HepG2 (cell line): Measurements from ENCODE around the gene STK39. TPM values are rescaled to one million over a fixed set of nuclear protein-coding genes. Genes with fewer than 3 reads are reported as not detected.

Source experiments
- AKAP8 ChIP-seq: sonication (generic); formaldehyde crosslinking; IDR thresholded peaks from 2 replicates; pipeline ENCODE4 v1.5.1; 2020; ENCODE audit warnings: mild to moderate bottlenecking, missing genetic modification reagents
- ATF4 ChIP-seq, 2 experiments: fragments of 450-650 bp in 1 of 2; sonication (generic) in 1 of 2; formaldehyde crosslinking; IDR thresholded peaks; 2 replicates each; pipeline versions ENCODE4 v1.5.0 to v1.8.0; 2020 to 2022; ENCODE audit warnings: mild to moderate bottlenecking in 1 of 2, missing genetic modification reagents in 1 of 2
- ATF7 ChIP-seq, 2 experiments: fragments of 450-650 bp in 1 of 2; sonication (generic) in 1 of 2; formaldehyde crosslinking in 1 of 2; IDR thresholded peaks; 2 replicates each; pipeline versions ENCODE4 v1.4.0 to v1.6.1; 2016 to 2020; ENCODE audit warnings: antibody characterized with exemption in 1 of 2, mild to moderate bottlenecking in 1 of 2, missing genetic modification reagents in 1 of 2
- CHCHD3 ChIP-seq: sonication (generic); formaldehyde crosslinking; IDR thresholded peaks from 2 replicates; pipeline ENCODE4 v1.8.0; 2022; ENCODE audit warnings: mild to moderate bottlenecking, missing genetic modification reagents, moderate library complexity
- ELF3 ChIP-seq: IDR thresholded peaks from 2 replicates; pipeline ENCODE4 v1.6.1; 2016; ENCODE audit warnings: missing genetic modification reagents, missing compliant biosample characterization
- IRX3 ChIP-seq: sonication (generic); formaldehyde crosslinking; IDR thresholded peaks from 2 replicates; pipeline ENCODE4 v1.8.1; 2023; ENCODE audit warnings: mild to moderate bottlenecking, low read depth, missing genetic modification reagents, borderline replicate concordance
- MXD1 ChIP-seq: sonication (generic); formaldehyde crosslinking; IDR thresholded peaks from 2 replicates; pipeline ENCODE4 v1.4.0; 2020; ENCODE audit warnings: mild to moderate bottlenecking, missing genetic modification reagents
- MYNN ChIP-seq: sonication (generic); formaldehyde crosslinking; IDR thresholded peaks from 2 replicates; pipeline ENCODE4 v1.4.0; 2020; ENCODE audit warnings: mild to moderate bottlenecking, low read depth, missing genetic modification reagents
- NR1H2 ChIP-seq: sonication (generic); formaldehyde crosslinking; IDR thresholded peaks from 2 replicates; pipeline ENCODE4 v1.8.1; 2022; ENCODE audit warnings: low read depth, missing genetic modification reagents, borderline replicate concordance
- POLR2AphosphoS5 ChIP-seq: IDR thresholded peaks from 2 replicates; pipeline ENCODE4 v1.6.1; 2012; ENCODE audit warnings: low read depth, low read length
- PRPF4 ChIP-seq: fragments of 200-400 bp; formaldehyde crosslinking; IDR thresholded peaks from 2 replicates; pipeline ENCODE4 v1.6.1; 2016; ENCODE audit warnings: low read length, low read depth; ENCODE audit not compliant: poor library complexity, severe bottlenecking
- SIN3A ChIP-seq: IDR thresholded peaks from 2 replicates; pipeline ENCODE4 v1.6.1; 2011; ENCODE audit warnings: low read depth, mild to moderate bottlenecking, control low read depth, low read length, borderline replicate concordance
- TBP ChIP-seq: sonication (generic); formaldehyde crosslinking; IDR thresholded peaks from 2 replicates; pipeline ENCODE4 v1.5.0; 2020; ENCODE audit warnings: missing genetic modification reagents
- TBX2 ChIP-seq: sonication (generic); formaldehyde crosslinking; IDR thresholded peaks from 2 replicates; pipeline ENCODE4 v1.5.0; 2020; ENCODE audit warnings: missing genetic modification reagents, mild to moderate bottlenecking, borderline replicate concordance
- TOPORS ChIP-seq: sonication (generic); formaldehyde crosslinking; IDR thresholded peaks from 2 replicates; pipeline ENCODE4 v1.8.0; 2023; ENCODE audit warnings: mild to moderate bottlenecking, missing genetic modification reagents
- TP53 ChIP-seq: sonication (generic); formaldehyde crosslinking; conservative IDR thresholded peaks from 2 replicates; pipeline ENCODE4 v1.4.0; 2020; ENCODE audit warnings: missing genetic modification reagents
- TSC22D2 ChIP-seq: sonication (generic); formaldehyde crosslinking; IDR thresholded peaks from 2 replicates; pipeline ENCODE4 v1.5.1; 2020; ENCODE audit warnings: missing genetic modification reagents, mild to moderate bottlenecking, borderline replicate concordance
- ZBTB38 ChIP-seq: sonication (generic); formaldehyde crosslinking; IDR thresholded peaks from 2 replicates; pipeline ENCODE4 v1.5.1; 2020; ENCODE audit warnings: mild to moderate bottlenecking, missing genetic modification reagents
- ZKSCAN5 ChIP-seq: sonication (generic); formaldehyde crosslinking; IDR thresholded peaks from 2 replicates; pipeline ENCODE4 v1.5.1; 2020; ENCODE audit warnings: mild to moderate bottlenecking, missing genetic modification reagents
- ZNF432 ChIP-seq: sonication (generic); formaldehyde crosslinking; IDR thresholded peaks from 2 replicates; pipeline ENCODE4 v1.5.0; 2020; ENCODE audit warnings: missing genetic modification reagents, mild to moderate bottlenecking, borderline replicate concordance
- ZNF549 ChIP-seq: sonication (generic); formaldehyde crosslinking; IDR thresholded peaks from 2 replicates; pipeline ENCODE4 v1.5.0; 2020; ENCODE audit warnings: missing genetic modification reagents
- ZNF788 ChIP-seq: sonication (generic); formaldehyde crosslinking; IDR thresholded peaks from 2 replicates; pipeline ENCODE4 v1.5.0; 2020; ENCODE audit warnings: mild to moderate bottlenecking, missing genetic modification reagents, borderline replicate concordance
- ZNF790 ChIP-seq: sonication (generic); formaldehyde crosslinking; IDR thresholded peaks from 2 replicates; pipeline ENCODE4 v1.8.0; 2022; ENCODE audit warnings: missing genetic modification reagents, mild to moderate bottlenecking, borderline replicate concordance
- polyA plus RNA-seq, 8 experiments: library from polyadenylated mRNA; depleted of rRNA in 3 of 8; stranded (reverse) in 7 of 8; unstranded in 1 of 8; fragments of >200 nt; fragmentation: Illumina TruSeq in 4 of 8; extraction: Trizol in 4 of 8; gene quantifications; 2 replicates each; pipeline versions ENCODE4 v1.2.1 to v1.2.3, GENCODE V29; 2011 to 2016; ENCODE audit warnings: low read depth in 4 of 8, missing spikeins in 1 of 8, mixed read lengths in 1 of 8; ENCODE audit not compliant: insufficient read depth in 1 of 8
- total RNA-seq, 5 experiments: library from RNA; depleted of rRNA; stranded (reverse); fragments of >200 nt; fragmentation: Illumina TruSeq; extraction: Trizol; gene quantifications; 2 replicates each; pipeline ENCODE4 v1.2.3, GENCODE V29; 2016; ENCODE audit warnings: low read depth in 1 of 5
- TF ChIP-seq, protein P1 (sequence below): sonication (generic); formaldehyde crosslinking; IDR thresholded peaks from 2 replicates; pipeline ENCODE4 v1.4.0; 2020; ENCODE audit warnings: mild to moderate bottlenecking, missing genetic modification reagents
- TF ChIP-seq, protein P2 (sequence below): sonication (generic); formaldehyde crosslinking; IDR thresholded peaks from 2 replicates; pipeline ENCODE4 v1.4.0; 2020; ENCODE audit warnings: missing genetic modification reagents, mild to moderate bottlenecking, borderline replicate concordance

The STK39 gene
- total and polyA plus RNA-seq, 2 of the 13 experiments (the other 11 are each of a cell fraction or from before 2014, with no cell fraction given): 27.3 to 38.4 TPM

DNA sequence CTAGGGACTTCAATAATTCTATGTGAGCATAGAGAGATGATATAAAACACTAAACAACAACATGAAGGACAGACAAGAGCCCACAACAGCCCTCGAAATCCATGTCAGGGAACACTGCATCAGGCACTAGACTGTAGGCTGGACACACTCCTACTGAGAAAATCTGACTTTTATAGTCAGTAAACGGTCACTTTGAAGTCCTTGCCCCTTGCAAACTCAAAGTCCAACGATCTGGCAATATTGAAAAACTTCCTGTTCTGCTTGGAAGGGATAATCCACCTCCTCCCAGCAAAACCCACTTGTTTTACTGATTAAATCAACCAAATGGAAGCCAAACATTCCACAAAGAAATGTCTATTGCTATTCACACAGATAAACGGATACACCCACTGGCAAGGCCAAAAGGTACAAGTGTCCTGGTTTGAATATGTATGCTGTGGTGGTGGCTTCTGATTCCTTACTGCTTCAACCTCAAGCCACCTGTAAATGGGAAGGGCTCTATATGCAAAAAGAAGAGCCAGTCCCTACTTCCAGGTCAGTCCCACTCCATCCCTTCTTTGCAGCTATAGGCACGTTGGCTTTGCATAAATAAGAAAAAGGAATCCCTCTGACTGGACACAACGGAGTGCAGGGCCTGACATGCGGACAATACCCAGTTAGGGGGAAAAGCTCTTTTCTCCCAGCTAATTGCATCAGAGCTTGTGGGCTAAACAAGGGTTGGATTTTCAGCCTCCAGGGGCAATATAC, 56.6 kb downstream of the STK39 start (continued):
- no peak for TF ChIP-seq TOPORS (CRISPR knock-in tag)
- peak; percentile 98 for TF ChIP-seq ELF3 (CRISPR knock-in tag)
- no peak for TF ChIP-seq TP53 (CRISPR knock-in tag)
- no peak for TF ChIP-seq TSC22D2 (CRISPR knock-in tag)
- TF ChIP-seq ZBTB38 (CRISPR knock-in tag): no peak; the same call in 1 of the 2 replicates
- TF ChIP-seq NR1H2 (CRISPR knock-in tag): no peak
- TF ChIP-seq ZNF549 (CRISPR knock-in tag): no peak
- TF ChIP-seq, protein P1, sequence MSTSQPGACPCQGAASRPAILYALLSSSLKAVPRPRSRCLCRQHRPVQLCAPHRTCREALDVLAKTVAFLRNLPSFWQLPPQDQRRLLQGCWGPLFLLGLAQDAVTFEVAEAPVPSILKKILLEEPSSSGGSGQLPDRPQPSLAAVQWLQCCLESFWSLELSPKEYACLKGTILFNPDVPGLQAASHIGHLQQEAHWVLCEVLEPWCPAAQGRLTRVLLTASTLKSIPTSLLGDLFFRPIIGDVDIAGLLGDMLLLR (CRISPR knock-in tag): no peak
- TF ChIP-seq POLR2AphosphoS5: peak; percentile 64
- no peak for TF ChIP-seq AKAP8 (CRISPR knock-in tag)
- TF ChIP-seq ATF7 (IDR thresholded peaks at IDR 0.05): no peak
- TF ChIP-seq ATF7 (CRISPR knock-in tag; IDR thresholded peaks at IDR 0.05): no peak; the same call in 1 of the 2 replicates
- TF ChIP-seq TBX2 (CRISPR knock-in tag): peak; percentile 97
- TF ChIP-seq MXD1 (CRISPR knock-in tag): no peak
- TF ChIP-seq, protein P2, sequence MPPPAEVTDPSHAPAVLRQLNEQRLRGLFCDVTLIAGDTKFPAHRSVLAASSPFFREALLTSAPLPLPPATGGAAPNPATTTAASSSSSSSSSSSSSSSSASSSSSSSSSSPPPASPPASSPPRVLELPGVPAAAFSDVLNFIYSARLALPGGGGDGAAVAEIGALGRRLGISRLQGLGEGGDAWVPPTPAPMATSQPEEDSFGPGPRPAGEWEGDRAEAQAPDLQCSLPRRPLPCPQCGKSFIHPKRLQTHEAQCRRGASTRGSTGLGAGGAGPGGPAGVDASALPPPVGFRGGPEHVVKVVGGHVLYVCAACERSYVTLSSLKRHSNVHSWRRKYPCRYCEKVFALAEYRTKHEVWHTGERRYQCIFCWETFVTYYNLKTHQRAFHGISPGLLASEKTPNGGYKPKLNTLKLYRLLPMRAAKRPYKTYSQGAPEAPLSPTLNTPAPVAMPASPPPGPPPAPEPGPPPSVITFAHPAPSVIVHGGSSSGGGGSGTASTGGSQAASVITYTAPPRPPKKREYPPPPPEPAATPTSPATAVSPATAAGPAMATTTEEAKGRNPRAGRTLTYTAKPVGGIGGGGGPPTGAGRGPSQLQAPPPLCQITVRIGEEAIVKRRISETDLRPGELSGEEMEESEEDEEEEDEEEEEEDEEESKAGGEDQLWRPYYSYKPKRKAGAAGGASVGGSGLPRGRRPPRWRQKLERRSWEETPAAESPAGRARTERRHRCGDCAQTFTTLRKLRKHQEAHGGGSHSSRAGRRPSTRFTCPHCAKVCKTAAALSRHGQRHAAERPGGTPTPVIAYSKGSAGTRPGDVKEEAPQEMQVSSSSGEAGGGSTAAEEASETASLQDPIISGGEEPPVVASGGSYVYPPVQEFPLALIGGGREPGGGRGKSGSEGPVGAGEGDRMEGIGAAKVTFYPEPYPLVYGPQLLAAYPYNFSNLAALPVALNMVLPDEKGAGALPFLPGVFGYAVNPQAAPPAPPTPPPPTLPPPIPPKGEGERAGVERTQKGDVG (CRISPR knock-in tag): no peak
- no peak for TF ChIP-seq IRX3 (CRISPR knock-in tag)
- no peak for TF ChIP-seq MYNN
- TF ChIP-seq SIN3A: no peak
- no peak for TF ChIP-seq PRPF4
- TF ChIP-seq TBP (CRISPR knock-in tag): no peak
- TF ChIP-seq CHCHD3 (CRISPR knock-in tag): no peak
- no peak for TF ChIP-seq ZNF432 (CRISPR knock-in tag)
- TF ChIP-seq ATF4 (CRISPR knock-in tag; IDR thresholded peaks at IDR 0.05): peak in 1 of 2 experiments; percentile 45; a peak in 2 of 4 replicates
- TF ChIP-seq ZNF788 (CRISPR knock-in tag): peak; percentile 86; the same call in 1 of the 2 replicates
- no peak for TF ChIP-seq ZNF790
- TF ChIP-seq ZKSCAN5 (CRISPR knock-in tag): no peak
